H1 (cell line): ENCODE results near the gene ANKRD24. TPM values are rescaled to one million over a fixed set of nuclear protein-coding genes. Genes with fewer than 3 reads are reported as not detected.
"Not testable (repeated sequence)": the region's sequence is repeated elsewhere in the genome, so short reads cannot be mapped to it uniquely, and the experiment has no call there.

Experiments used
- CTCF ChIA-PET: fragments of 300-600 bp; sonication (Branson Sonifier 250); formaldehyde crosslinking; loops from one replicate; lab custom pipeline; 2021; ENCODE audit not compliant: partially characterized antibody; lab: Charles Lee
- POLR2A ChIA-PET: fragments of 300-600 bp; sonication (Branson Sonifier 250); formaldehyde crosslinking; loops from one replicate; lab custom pipeline; 2021; ENCODE audit warnings: inconsistent platforms; ENCODE audit not compliant: partially characterized antibody; lab: Charles Lee
- DNase-seq, 2 experiments: peaks; one replicate each; pipeline versions ENCODE4 v3.0.0 to v3.0.0-alpha.2; 2010 to 2022; ENCODE audit warnings: low spot score in 2 of 2, low read depth in 1 of 2, mixed read lengths in 1 of 2
- FAIRE-seq: peaks from 2 replicates; lab custom pipeline; 2011; peaks lifted over from hg19 to GRCh38; lab: Jason Lieb, UNC
- H2AFZ ChIP-seq: 2 replicates; pipeline ENCODE4 v1.8.1; 2012; ENCODE audit warnings: low read length, inconsistent platforms
- H2AK5ac ChIP-seq: 2 replicates; pipeline ENCODE4 v1.6.1; 2013; ENCODE audit warnings: low read depth, low read length
- H2BK120ac ChIP-seq: replicated peaks from 2 replicates; pipeline ENCODE3; 2013; ENCODE audit warnings: low read depth, low read length, inconsistent platforms
- H2BK12ac ChIP-seq: 2 replicates; pipeline ENCODE4 v1.6.1; 2013; ENCODE audit warnings: low read depth, low read length
- H2BK15ac ChIP-seq: 2 replicates; pipeline ENCODE4 v1.6.1; 2013; ENCODE audit warnings: low read length
- H2BK20ac ChIP-seq: 2 replicates; pipeline ENCODE4 v1.6.1; 2013; ENCODE audit warnings: low read length
- H2BK5ac ChIP-seq: 2 replicates; pipeline ENCODE4 v1.6.1; 2013; ENCODE audit warnings: low read depth, low read length
- H3K14ac ChIP-seq: 2 replicates; pipeline ENCODE4 v1.6.1; 2013; ENCODE audit warnings: inconsistent platforms; ENCODE audit not compliant: insufficient read length
- H3K18ac ChIP-seq: 2 replicates; pipeline ENCODE4 v1.6.1; 2013; ENCODE audit warnings: low read length; ENCODE audit errors: extremely low read depth
- H3K23ac ChIP-seq: 2 replicates; pipeline ENCODE4 v1.6.1; 2013; ENCODE audit warnings: inconsistent platforms; ENCODE audit not compliant: insufficient read length
- H3K23me2 ChIP-seq: 2 replicates; pipeline ENCODE4 v1.6.1; 2013; ENCODE audit warnings: low read depth, low read length
- H3K27ac ChIP-seq: 2 replicates; pipeline ENCODE4 v1.6.1; 2011; ENCODE audit warnings: low read depth, low read length, inconsistent platforms
- H3K27me3 ChIP-seq, 4 experiments: replicated peaks in 1 of 4; 1 replicate in 1 of 4; 2 replicates in 3 of 4; pipeline versions ENCODE4 v1.6.1 to v1.8.1; 2011 to 2013; ENCODE audit warnings: low read length in 3 of 4, mild to moderate bottlenecking in 3 of 4, inconsistent platforms in 2 of 4, mixed read lengths in 2 of 4, moderate library complexity in 1 of 4; ENCODE audit not compliant: control insufficient read depth in 3 of 4, insufficient read depth in 3 of 4; ENCODE audit errors: extremely low read depth in 1 of 4
- H3K36me3 ChIP-seq, 4 experiments: 2 replicates each; pipeline versions ENCODE4 v1.6.1 to v1.8.1; 2011 to 2013; ENCODE audit warnings: mild to moderate bottlenecking in 4 of 4, low read length in 3 of 4, moderate library complexity in 2 of 4, control low read depth in 1 of 4, inconsistent platforms in 1 of 4; ENCODE audit not compliant: insufficient read depth in 4 of 4, control insufficient read depth in 2 of 4
- H3K4ac ChIP-seq: replicated peaks from 2 replicates; pipeline ENCODE3; 2013; ENCODE audit warnings: low read length, low read depth, mixed read lengths, inconsistent platforms; ENCODE audit not compliant: insufficient read length
- H3K4me1 ChIP-seq, 4 experiments: replicated peaks in 1 of 4; 1 replicate in 1 of 4; 2 replicates in 3 of 4; pipeline versions ENCODE4 v1.6.1 to v1.8.1; 2011 to 2013; ENCODE audit warnings: low read length in 3 of 4, inconsistent platforms in 2 of 4, mixed read lengths in 1 of 4; ENCODE audit not compliant: insufficient read depth in 4 of 4, control insufficient read depth in 3 of 4
- H3K4me2 ChIP-seq, 2 experiments: 2 replicates each; pipeline versions ENCODE4 v1.6.1 to v1.8.1; 2011 to 2013; ENCODE audit warnings: low read depth in 2 of 2, low read length in 2 of 2, control low read depth in 1 of 2, inconsistent platforms in 1 of 2, mild to moderate bottlenecking in 1 of 2; ENCODE audit not compliant: insufficient read depth in 1 of 2
- H3K4me3 ChIP-seq, 4 experiments: fragments of 200-600, 300-600 bp in 1 of 4; sonication (generic), shearing (Covaris generic), sonication (Bioruptor Twin) in 1 of 4; 2 replicates each; pipeline versions ENCODE4 v1.5.1 to v1.8.1; 2011 to 2016; ENCODE audit warnings: low read length in 4 of 4, low read depth in 3 of 4, control low read depth in 2 of 4, inconsistent platforms in 2 of 4, mild to moderate bottlenecking in 2 of 4, mixed read lengths in 1 of 4, moderate library complexity in 1 of 4; ENCODE audit not compliant: insufficient read depth in 2 of 4; ENCODE audit errors: extremely low read depth in 1 of 4
- H3K56ac ChIP-seq: replicated peaks from 2 replicates; pipeline ENCODE3; 2013; ENCODE audit warnings: low read depth, mild to moderate bottlenecking, mixed read lengths, low read length, inconsistent platforms; ENCODE audit not compliant: insufficient read length
- H3K79me1 ChIP-seq: 2 replicates; pipeline ENCODE4 v1.6.1; 2013; ENCODE audit warnings: low read depth, low read length, control low read depth
- H3K79me2 ChIP-seq, 2 experiments: 2 replicates each; pipeline versions ENCODE4 v1.6.1 to v1.8.1; 2012 to 2013; ENCODE audit warnings: low read length in 2 of 2, mild to moderate bottlenecking in 2 of 2, inconsistent platforms in 1 of 2; ENCODE audit not compliant: insufficient read depth in 2 of 2, control insufficient read depth in 1 of 2
- H3K9ac ChIP-seq, 4 experiments: replicated peaks in 1 of 4; 1 replicate in 1 of 4; 2 replicates in 3 of 4; pipeline versions ENCODE4 v1.6.1 to v1.8.1; 2011 to 2013; ENCODE audit warnings: low read depth in 3 of 4, low read length in 3 of 4, control low read depth in 2 of 4, mild to moderate bottlenecking in 2 of 4, moderate library complexity in 2 of 4, inconsistent platforms in 1 of 4; ENCODE audit errors: extremely low read depth in 1 of 4
- H3K9me3 ChIP-seq, 2 experiments: 2 replicates each; pipeline versions ENCODE4 v1.6.1 to v1.8.1; 2012 to 2013; ENCODE audit warnings: mild to moderate bottlenecking in 2 of 2, moderate library complexity in 2 of 2, control low read depth in 1 of 2, inconsistent platforms in 1 of 2, low read depth in 1 of 2, low read length in 1 of 2, mixed read lengths in 1 of 2; ENCODE audit not compliant: insufficient read depth in 2 of 2
- H4K20me1 ChIP-seq, 2 experiments: replicated peaks in 1 of 2; 2 replicates each; pipeline versions ENCODE3 to v1.8.1; 2011 to 2013; ENCODE audit warnings: inconsistent platforms in 2 of 2, low read length in 2 of 2, mild to moderate bottlenecking in 1 of 2; ENCODE audit not compliant: insufficient read depth in 2 of 2, control insufficient read depth in 1 of 2
- H4K5ac ChIP-seq: 2 replicates; pipeline ENCODE4 v1.6.1; 2013; ENCODE audit warnings: low read length, low read depth, mixed read lengths, inconsistent platforms; ENCODE audit not compliant: insufficient read length
- H4K8ac ChIP-seq: 2 replicates; pipeline ENCODE4 v1.8.0; 2013; ENCODE audit warnings: mild to moderate bottlenecking, moderate library complexity, low read length, inconsistent platforms; ENCODE audit not compliant: insufficient read depth; ENCODE audit errors: extremely low read depth
- H4K91ac ChIP-seq: replicated peaks from 2 replicates; pipeline ENCODE3; 2013; ENCODE audit warnings: low read length, mixed read lengths, inconsistent platforms; ENCODE audit not compliant: insufficient read length
- WGBS, 2 experiments: shearing (Covaris generic) in 1 of 2; methylation state at CpG; one replicate each; pipeline versions ENCODE4 v1.1.6 to v1.1.7; 2013 to 2015; ENCODE audit warnings: low lambda C conversion rate in 2 of 2, mixed read lengths in 2 of 2, inconsistent platforms in 1 of 2, low coverage in 1 of 2, missing lambda C conversion rate in 1 of 2; ENCODE audit not compliant: insufficient replicate concordance in 2 of 2, insufficient coverage in 1 of 2, insufficient read length in 1 of 2; ENCODE audit errors: extremely low coverage in 1 of 2, missing lambda C conversion rate in 1 of 2; 5-methylcytosine and 5-hydroxymethylcytosine counted together
- polyA plus RNA-seq, 7 experiments: library from polyadenylated mRNA; depleted of rRNA in 3 of 7; stranded (reverse) in 5 of 7; unstranded in 2 of 7; fragments of >200 nt in 5 of 7; fragments of 200-250 nt in 2 of 7; gene quantifications; 1 replicate in 5 of 7; 2 replicates in 1 of 7; 4 replicates in 1 of 7; pipeline versions ENCODE4 v1.2.1 to v1.2.3, GENCODE V29; 2011 to 2013; ENCODE audit warnings: missing spikeins in 2 of 7, mixed read lengths in 2 of 7
- total RNA-seq: library from RNA; stranded (reverse); fragmentation: NEBNext Ultra II Directional; extraction: Animal tissue kit (Norgen Biotek cat#: 25700); gene quantifications from 2 replicates; pipeline ENCODE4 v1.2.1, GENCODE V29; 2021

ANKRD24 gene
- total and polyA plus RNA-seq, 2 of the 8 experiments (the other 6 are each of a cell fraction or from before 2014, with no cell fraction given) = 7.6 to 14.1 TPM

- H2BK120ac ChIP-seq, H4K20me1 ChIP-seq, H3K9me3 ChIP-seq, H3K14ac ChIP-seq, H4K5ac ChIP-seq, H3K36me3 ChIP-seq, H3K4ac ChIP-seq, H3K27me3 ChIP-seq, H2BK15ac ChIP-seq, H4K8ac ChIP-seq, H3K18ac ChIP-seq, H2AFZ ChIP-seq, H3K23ac ChIP-seq, H2BK5ac ChIP-seq, H3K9ac ChIP-seq, H3K79me2 ChIP-seq, H3K23me2 ChIP-seq, H3K4me1 ChIP-seq, H2AK5ac ChIP-seq, H2BK12ac ChIP-seq, DNase-seq, H3K27ac ChIP-seq, H2BK20ac ChIP-seq, H4K91ac ChIP-seq, H3K4me3 ChIP-seq, H3K79me1 ChIP-seq, H3K4me2 ChIP-seq, FAIRE-seq, H3K56ac ChIP-seq: not testable (repeated sequence)
- ChIA-PET CTCF (interaction anchor here (1.4 to 4.4 kb wide), 4 partner anchors 9 to 53 kb away, joined by 4 to 18 read pairs (median 8); no protein-coding TSS in a partner anchor), POLR2A (interaction anchor here (1.0 kb wide), 1 partner anchor 207 kb away, joined by 3 read pairs; the partner anchor contains the start of gene EEF2)
- WGBS, 2 experiments = 89% methylated on average over 3 of the region's 3 CpGs; no CpG with 5 or more reads in 1 of the 2 experiments
These were observed 10.0 kb downstream of the ANKRD24 start for GRCh38 chr19:4192537-4192936.
